Ovary (tissue), 9 donors: ENCODE data around the gene ROPN1L. TPM values are rescaled to one million over a fixed set of nuclear protein-coding genes. Genes with fewer than 3 reads are reported as not detected.

Experiments used
- DNase-seq, 5 donors: peaks; one replicate each; pipeline ENCODE4 v3.0.0-alpha.2; 2019 to 2020
- H3K27ac ChIP-seq, 2 donors: fragments of 200-600 bp; one replicate each; pipeline versions ENCODE4 v1.5.1 to v1.8.0; 2019 to 2022
- H3K27me3 ChIP-seq: fragments of 200-600 bp; one replicate; pipeline ENCODE4 v1.8.0; 2022
- H3K36me3 ChIP-seq: fragments of 200-600 bp; sonication (generic); one replicate; pipeline ENCODE4 v1.5.1; 2019
- H3K4me1 ChIP-seq: one replicate; pipeline ENCODE4 v1.8.1; 2013; ENCODE audit warnings: mild to moderate bottlenecking, moderate library complexity; ENCODE audit not compliant: insufficient read depth
- H3K4me3 ChIP-seq: fragments of 200-600 bp; sonication (generic); one replicate; pipeline ENCODE4 v1.5.1; 2017
- H3K9me3 ChIP-seq, 2 donors: fragments of 200-600 bp in 1 of 2; sonication (generic) in 1 of 2; one replicate each; pipeline versions ENCODE4 v1.5.1 to v1.8.1; 2013 to 2019; ENCODE audit warnings: mild to moderate bottlenecking in 1 of 2, moderate library complexity in 1 of 2
- EP300 ChIP-seq: sonication (generic); formaldehyde crosslinking; IDR thresholded peaks from one replicate; pipeline ENCODE4 v1.6.1; 2017; ENCODE audit warnings: antibody characterized with exemption
- POLR2A ChIP-seq: fragments of 450-650 bp; IDR thresholded peaks from one replicate; pipeline ENCODE4 v1.6.1; 2017; ENCODE audit warnings: antibody characterized with exemption, mild to moderate bottlenecking, moderate library complexity
- WGBS, 3 donors: extraction: QIAGEN DNeasy Blood & Tissue Kit in 1 of 3; methylation state at CpG; one replicate each; pipeline versions ENCODE4 v1.1.5 to v1.1.7; 2013 to 2017; 5-methylcytosine and 5-hydroxymethylcytosine counted together
- intact Hi-C, 4 donors: fragments of 100-400 bp; cut with DNase I; formaldehyde crosslinking; loops; one replicate each; pipeline versions ENCODE4 v1.11.0 to v1.15.1; 2022 to 2023
- polyA plus RNA-seq, 2 donors: library from polyadenylated mRNA; stranded (reverse); fragments of 200-250 nt in 1 of 2; fragments of 350-450 nt in 1 of 2; fragmentation: Illumina TruSeq in 1 of 2; extraction: RNeasy Lipid Tissue Mini Kit (QIAGEN cat#74804) in 1 of 2; gene quantifications; one replicate each; pipeline ENCODE4 v1.2.3, GENCODE V29; 2013 to 2014
- total RNA-seq, 7 donors: library from RNA; depleted of rRNA in 2 of 7; stranded (reverse); fragments of >200 nt in 2 of 7; fragmentation: NEBNext Ultra II Directional in 3 of 7; extraction: Animal tissue kit (Norgen Biotek cat#: 25700) in 3 of 7; gene quantifications; one replicate each; pipeline versions ENCODE4 v1.1.0 to v1.2.4, GENCODE V29; 2016 to 2023
- TF ChIP-seq, protein P1 (sequence below), 3 donors: fragments of 450-650 bp in 2 of 3; fragments of 200-600 bp in 1 of 3; IDR thresholded peaks; one replicate each; pipeline versions ENCODE4 v1.5.1 to v1.8.0; 2016 to 2022; ENCODE audit warnings: antibody characterized with exemption in 3 of 3, mild to moderate bottlenecking in 1 of 3
- donor health status: DM: no; HTN: no; CAD: no; lungs with moderate emphysema.
- donor health status: DM: no; HTN: no; CAD: no.
- donor health status: Bipolar disorder and iron deficiency.
- donor health status: DM: yes; HTN: yes; CAD: no.
- donor health status: DM: no; HTN: no; CAD: no.
- donor health status: DM: yes; HTN: yes; CAD: no.

Gene ROPN1L
- total and polyA plus RNA-seq, 9 donors, result 0.30 to 51.9 (median 2.4) TPM; not detected in 3

DNA sequence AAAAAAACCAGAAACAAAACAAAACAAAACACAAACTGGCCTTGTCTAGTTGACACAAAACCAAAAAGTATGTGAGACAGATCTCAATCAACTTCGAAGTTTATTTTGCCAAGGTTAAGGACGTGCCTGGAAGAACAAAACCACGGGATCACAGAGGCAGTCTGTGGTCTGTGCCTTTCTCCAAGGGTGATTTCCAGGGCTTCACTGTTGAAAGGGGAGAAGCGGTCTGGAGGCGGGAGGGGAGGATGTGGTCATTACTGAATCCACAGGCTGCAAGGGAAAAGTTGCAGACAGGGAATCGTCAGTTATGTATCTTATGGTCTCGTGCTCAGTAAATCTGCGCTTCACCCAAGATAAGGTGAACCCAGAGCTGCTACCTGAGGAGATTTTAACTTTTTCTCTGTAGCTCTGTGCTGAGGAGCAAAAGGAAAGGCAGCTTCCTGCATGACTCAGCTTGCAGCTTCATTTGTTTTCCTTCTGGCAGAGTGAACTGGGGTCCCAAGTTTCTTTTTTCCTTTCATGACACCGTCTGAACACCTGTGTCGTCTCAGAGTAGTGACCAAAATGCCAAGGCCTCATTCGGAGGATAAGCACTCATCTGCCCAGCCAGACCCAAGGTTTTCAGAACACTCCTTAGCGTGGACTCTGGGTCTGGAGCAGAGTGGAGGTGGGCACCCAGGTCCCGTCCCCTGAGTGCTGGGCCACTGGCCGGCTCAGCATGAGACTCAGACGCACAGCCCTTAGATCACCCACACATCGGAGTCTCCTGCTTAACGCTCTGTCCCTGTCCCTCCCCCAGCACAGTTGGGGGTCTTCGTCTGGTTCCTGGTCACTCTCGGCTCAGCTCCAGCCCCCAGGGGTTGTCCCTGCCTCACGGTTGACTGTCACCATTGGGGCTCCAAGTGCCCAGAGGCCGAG lies 25.9 kb downstream of the ROPN1L start:
- no peak overlapping the region for H3K27ac ChIP-seq
- H3K27me3 ChIP-seq, result no peaks in the 10 kb centered on the region
- no peak for TF ChIP-seq POLR2A
- no peak for TF ChIP-seq EP300
- TF ChIP-seq, protein P1, sequence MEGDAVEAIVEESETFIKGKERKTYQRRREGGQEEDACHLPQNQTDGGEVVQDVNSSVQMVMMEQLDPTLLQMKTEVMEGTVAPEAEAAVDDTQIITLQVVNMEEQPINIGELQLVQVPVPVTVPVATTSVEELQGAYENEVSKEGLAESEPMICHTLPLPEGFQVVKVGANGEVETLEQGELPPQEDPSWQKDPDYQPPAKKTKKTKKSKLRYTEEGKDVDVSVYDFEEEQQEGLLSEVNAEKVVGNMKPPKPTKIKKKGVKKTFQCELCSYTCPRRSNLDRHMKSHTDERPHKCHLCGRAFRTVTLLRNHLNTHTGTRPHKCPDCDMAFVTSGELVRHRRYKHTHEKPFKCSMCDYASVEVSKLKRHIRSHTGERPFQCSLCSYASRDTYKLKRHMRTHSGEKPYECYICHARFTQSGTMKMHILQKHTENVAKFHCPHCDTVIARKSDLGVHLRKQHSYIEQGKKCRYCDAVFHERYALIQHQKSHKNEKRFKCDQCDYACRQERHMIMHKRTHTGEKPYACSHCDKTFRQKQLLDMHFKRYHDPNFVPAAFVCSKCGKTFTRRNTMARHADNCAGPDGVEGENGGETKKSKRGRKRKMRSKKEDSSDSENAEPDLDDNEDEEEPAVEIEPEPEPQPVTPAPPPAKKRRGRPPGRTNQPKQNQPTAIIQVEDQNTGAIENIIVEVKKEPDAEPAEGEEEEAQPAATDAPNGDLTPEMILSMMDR (IDR thresholded peaks at IDR 0.05), result no peak
- no peaks in the 10 kb centered on the region for H3K9me3 ChIP-seq
- no peak overlapping the region for H3K4me3 ChIP-seq
- no peak for DNase-seq
- H3K36me3 ChIP-seq, result no peaks in the 10 kb centered on the region
- intact Hi-C loops, result no loop called here
- no peaks in the 10 kb centered on the region for H3K4me1 ChIP-seq
- 31 to 35% (median 33%) methylated on average over 21 of the region's 21 CpGs for WGBS, 3 donors

DNA sequence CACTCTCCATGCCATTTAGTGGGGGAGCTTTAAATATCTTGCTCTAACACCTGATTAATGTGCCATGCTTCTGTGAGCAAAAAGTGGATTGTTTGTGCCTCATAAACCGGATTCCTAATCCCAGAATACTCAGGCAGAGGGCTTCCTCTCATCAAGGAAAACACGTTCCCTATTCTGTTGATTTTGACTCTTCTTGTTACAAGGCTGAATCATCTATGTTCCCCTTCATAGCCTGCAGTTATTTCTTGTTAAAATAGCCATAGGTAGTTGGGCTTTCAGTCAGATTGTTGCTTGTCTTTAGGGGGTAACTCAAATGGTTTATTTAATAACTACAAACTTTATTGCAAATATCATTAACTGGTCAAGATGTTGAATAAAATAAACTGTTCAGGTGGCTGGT lies 26.6 kb downstream of the ROPN1L start:
- intact Hi-C loops, result no loop called here
- no peak for DNase-seq
- WGBS, 3 donors, result 55 to 71% (median 68%) methylated on average over 2 of the region's 2 CpGs
- no peaks in the 10 kb centered on the region for H3K4me1 ChIP-seq
- H3K36me3 ChIP-seq, result no peaks in the 10 kb centered on the region
- H3K27me3 ChIP-seq, result no peaks in the 10 kb centered on the region
- no peak overlapping the region for H3K27ac ChIP-seq
- no peak overlapping the region for H3K4me3 ChIP-seq
- no peak for TF ChIP-seq POLR2A
- no peaks in the 10 kb centered on the region for H3K9me3 ChIP-seq

DNA sequence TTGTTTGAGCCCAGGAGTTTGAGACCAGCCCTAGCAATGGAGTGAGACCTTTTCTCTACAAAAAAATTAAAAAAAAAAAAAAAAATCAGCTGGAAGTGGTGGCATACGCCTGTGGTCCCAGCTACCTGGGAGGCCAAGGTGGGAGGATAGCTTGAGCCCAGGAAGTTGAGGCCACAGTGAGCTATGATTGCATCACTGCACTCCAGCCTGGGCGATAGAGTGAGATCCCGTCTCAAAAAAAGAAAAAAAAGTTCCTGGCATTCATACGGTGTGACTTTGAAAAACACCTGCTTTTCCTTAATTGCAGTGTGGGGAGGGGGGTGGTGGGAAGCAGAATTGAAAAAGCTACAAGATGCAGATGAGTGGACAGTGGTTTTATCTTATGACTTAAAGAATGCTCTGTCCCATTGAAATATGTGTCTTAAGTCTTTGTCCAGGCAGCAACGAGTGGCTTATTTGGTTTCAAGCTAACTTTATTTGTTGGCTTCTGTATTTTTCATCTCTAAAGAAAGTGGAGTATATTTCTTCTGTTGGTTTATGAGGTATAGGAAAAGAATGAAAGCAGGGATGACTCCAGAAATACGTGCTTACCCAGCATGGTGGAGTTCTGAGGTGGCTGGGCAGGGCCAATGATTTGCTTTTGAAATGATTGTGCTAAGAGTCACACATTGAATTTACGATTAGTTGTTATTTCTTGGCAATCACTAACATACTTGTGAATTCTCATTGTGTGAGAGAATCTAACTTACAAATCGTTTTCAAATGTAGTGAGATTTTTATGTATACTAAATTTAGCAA lies 27.8 kb downstream of the ROPN1L start:
- WGBS, 3 donors, result 56 to 61% (median 56%) methylated on average over 8 of the region's 8 CpGs
- Histone ChIP-seq H3K27ac (no peak overlapping the region), H3K36me3 (no peaks in the 10 kb centered on the region), H3K9me3 (no peaks in the 10 kb centered on the region), H3K27me3 (no peaks in the 10 kb centered on the region), H3K4me1 (no peaks in the 10 kb centered on the region), H3K4me3 (no peak overlapping the region)
- TF ChIP-seq, protein P1 (IDR thresholded peaks at IDR 0.05), result no peak
- TF ChIP-seq POLR2A (no peak), EP300 (no peak)
- DNase-seq, result no peak
- intact Hi-C loops, result no loop called here

DNA sequence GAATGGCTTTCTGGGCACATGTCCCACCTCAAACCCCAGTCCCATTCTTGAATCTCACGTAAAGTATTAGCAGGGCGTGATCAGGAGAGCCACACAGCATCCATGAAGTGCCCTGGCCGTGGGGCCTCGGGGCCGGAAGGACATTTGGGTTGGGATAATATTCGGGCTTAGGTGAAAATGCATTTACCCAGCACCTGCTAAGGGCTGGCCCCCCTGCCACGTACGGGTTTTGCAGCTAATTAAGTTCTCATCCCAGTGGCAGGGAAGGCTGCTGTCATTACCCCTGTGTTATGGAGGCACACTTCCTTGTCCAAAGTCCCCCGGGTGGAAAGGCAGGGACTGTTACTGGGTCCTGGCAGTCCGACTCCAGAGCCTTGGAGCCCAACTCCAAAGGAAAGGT lies 29.0 kb downstream of the ROPN1L start:
- no peaks in the 10 kb centered on the region for H3K4me1 ChIP-seq
- H3K27me3 ChIP-seq, result no peaks in the 10 kb centered on the region
- WGBS, 3 donors, result 86 to 96% (median 88%) methylated on average over 10 of the region's 10 CpGs
- H3K27ac ChIP-seq, result no peak overlapping the region
- TF ChIP-seq POLR2A (no peak), EP300 (no peak)
- TF ChIP-seq, protein P1 (IDR thresholded peaks at IDR 0.05), result no peak
- no peak for DNase-seq
- no peak overlapping the region for H3K4me3 ChIP-seq
- no peaks in the 10 kb centered on the region for H3K9me3 ChIP-seq
- intact Hi-C loops, result no loop called here
- no peaks in the 10 kb centered on the region for H3K36me3 ChIP-seq
